Gastroesophageal sphincter (tissue), 3 donors: ENCODE results near the gene HIVEP2.

ENCODE experiments used
- CTCF ChIP-seq, 4 experiments: fragments of 200-600 bp in 2 of 4; fragments of 450-650 bp in 2 of 4; sonication (generic) in 1 of 4; IDR thresholded peaks; one replicate each; pipeline ENCODE4 v1.5.1; 2017 to 2019; ENCODE audit warnings: antibody characterized with exemption in 4 of 4, mild to moderate bottlenecking in 2 of 4, moderate library complexity in 2 of 4
- EP300 ChIP-seq: sonication (generic); formaldehyde crosslinking; IDR thresholded peaks from one replicate; pipeline ENCODE4 v1.6.1; 2017; ENCODE audit warnings: antibody characterized with exemption, mild to moderate bottlenecking
- POLR2A ChIP-seq, 2 donors: fragments of 450-650 bp; IDR thresholded peaks; one replicate each; pipeline ENCODE4 v1.6.1; 2017; ENCODE audit warnings: antibody characterized with exemption in 2 of 2, mild to moderate bottlenecking in 2 of 2, moderate library complexity in 1 of 2

DNA sequence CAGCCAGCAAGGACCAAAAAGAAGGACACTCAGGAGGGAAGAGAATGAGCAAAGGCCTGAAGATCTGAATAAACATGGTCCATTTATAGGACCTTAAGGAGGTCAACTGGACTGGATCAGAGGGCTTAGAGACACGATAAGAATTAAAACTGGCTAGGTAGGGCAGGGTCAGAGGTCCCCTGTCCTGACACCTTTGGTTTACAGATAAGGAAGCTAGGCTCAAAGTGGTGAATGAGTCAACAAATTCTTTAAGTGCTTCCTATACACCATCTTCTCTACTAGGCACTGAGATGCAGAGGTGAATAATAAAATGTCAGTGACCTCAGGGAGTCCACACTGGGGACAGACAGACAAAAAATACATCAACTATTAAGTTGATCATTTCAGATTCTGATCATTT, 70.3 kb downstream of the HIVEP2 start:
- TF ChIP-seq POLR2A (IDR thresholded peaks at IDR 0.05) (no peak), CTCF (IDR thresholded peaks at IDR 0.05) (no peak), EP300 (no peak)
